PC-9 (cell line): Measurements from ENCODE around the gene PIGX. TPM values are rescaled to one million over a fixed set of nuclear protein-coding genes. Genes with fewer than 3 reads are reported as not detected.

ENCODE experiments used
- BruUV-seq: library from RNA; stranded (reverse); fragments of 400-500 nt; replicated peaks from 2 replicates; lab custom pipeline; 2021; lab: Mats Ljungman, UMichigan
- CTCF ChIA-PET: fragments of 300-600 bp; sonication (Branson Sonifier 250); formaldehyde crosslinking; loops from one replicate; lab custom pipeline; 2022; ENCODE audit warnings: antibody characterized with exemption; lab: Charles Lee
- POLR2A ChIA-PET: fragments of 300-600 bp; sonication (Branson Sonifier 250); formaldehyde crosslinking; loops from one replicate; lab custom pipeline; 2022; ENCODE audit warnings: antibody characterized with exemption; ENCODE audit not compliant: unreplicated experiment; lab: Charles Lee
- DNase-seq, 2 experiments: peaks; one replicate each; pipeline versions ENCODE4 v3.0.0 to v3.0.0-alpha.2; 2015 to 2022; ENCODE audit warnings: mixed read lengths in 1 of 2
- H2AFZ ChIP-seq: fragments of 200-600 bp; sonication (generic); 2 replicates; pipeline ENCODE4 v1.8.1; 2017; ENCODE audit warnings: antibody characterized with exemption
- H3F3A ChIP-seq: fragments of 200-600 bp; sonication (generic); 2 replicates; pipeline ENCODE4 v1.8.1; 2017; ENCODE audit warnings: antibody characterized with exemption, mild to moderate bottlenecking, low read depth; ENCODE audit not compliant: insufficient read depth
- H3K27ac ChIP-seq: fragments of 200-600 bp; sonication (generic); 2 replicates; pipeline ENCODE4 v1.6.1; 2016; ENCODE audit warnings: mixed run types
- H3K27me3 ChIP-seq: fragments of 200-600 bp; sonication (generic); 2 replicates; pipeline ENCODE4 v1.6.1; 2016; ENCODE audit warnings: low read depth, mixed run types; ENCODE audit not compliant: insufficient read depth
- H3K36me3 ChIP-seq: fragments of 200-600 bp; sonication (generic); 2 replicates; pipeline ENCODE4 v1.6.1; 2016; ENCODE audit warnings: low read depth, mixed run types
- H3K4me1 ChIP-seq: fragments of 200-600 bp; sonication (generic); replicated peaks from 2 replicates; pipeline ENCODE4 v1.6.1; 2016; ENCODE audit warnings: mixed run types; ENCODE audit not compliant: insufficient read depth
- H3K4me2 ChIP-seq: fragments of 200-600 bp; sonication (generic); 2 replicates; pipeline ENCODE4 v1.6.1; 2017; ENCODE audit warnings: mixed run types
- H3K4me3 ChIP-seq: fragments of 200-600 bp; sonication (generic); 2 replicates; pipeline ENCODE4 v1.6.1; 2016; ENCODE audit warnings: mixed run types
- H3K79me2 ChIP-seq: fragments of 200-600 bp; sonication (generic); 2 replicates; pipeline ENCODE4 v1.6.1; 2017; ENCODE audit warnings: low read depth, mixed run types
- H3K9me2 ChIP-seq: fragments of 200-600 bp; sonication (generic); 2 replicates; pipeline ENCODE4 v1.8.1; 2017; ENCODE audit warnings: mild to moderate bottlenecking; ENCODE audit not compliant: insufficient read depth
- H3K9me3 ChIP-seq: fragments of 200-600 bp; sonication (generic); 2 replicates; pipeline ENCODE4 v1.8.1; 2016; ENCODE audit warnings: low read depth; ENCODE audit not compliant: insufficient read depth
- H4K20me1 ChIP-seq: fragments of 200-600 bp; sonication (generic); 2 replicates; pipeline ENCODE4 v1.8.1; 2017; ENCODE audit not compliant: insufficient read depth
- CTCF ChIP-seq: fragments of 200-600 bp; sonication (generic); conservative IDR thresholded peaks from 2 replicates; pipeline ENCODE4 v1.6.1; 2017; ENCODE audit warnings: mixed run types, antibody characterized with exemption, mild to moderate bottlenecking, moderate library complexity
- EZH2 ChIP-seq: fragments of 200-600 bp; sonication (generic); IDR thresholded peaks from 2 replicates; pipeline ENCODE4 v1.8.0; 2017; ENCODE audit warnings: antibody characterized with exemption, low read depth
- intact Hi-C: fragments of 100-400 bp; cut with micrococcal nuclease; formaldehyde crosslinking; loops from one replicate; pipeline ENCODE4 v1.10.0; 2022; ENCODE audit not compliant: unreplicated experiment
- total RNA-seq: library from RNA; stranded (reverse); gene quantifications from 2 replicates; pipeline ENCODE4 v1.2.3, GENCODE V29; 2021

The PIGX gene
- total RNA-seq, 1 experiment from 2014 or later, result 47.6 TPM

GRCh38 chr3:196756732-196757131 is 44.6 kb downstream of the PIGX start:
- CTCF ChIA-PET, result no interaction called here
- no peak for TF ChIP-seq EZH2
- TF ChIP-seq CTCF, result no peak
- H4K20me1 ChIP-seq, result no peaks in the 10 kb centered on the region

DNA sequence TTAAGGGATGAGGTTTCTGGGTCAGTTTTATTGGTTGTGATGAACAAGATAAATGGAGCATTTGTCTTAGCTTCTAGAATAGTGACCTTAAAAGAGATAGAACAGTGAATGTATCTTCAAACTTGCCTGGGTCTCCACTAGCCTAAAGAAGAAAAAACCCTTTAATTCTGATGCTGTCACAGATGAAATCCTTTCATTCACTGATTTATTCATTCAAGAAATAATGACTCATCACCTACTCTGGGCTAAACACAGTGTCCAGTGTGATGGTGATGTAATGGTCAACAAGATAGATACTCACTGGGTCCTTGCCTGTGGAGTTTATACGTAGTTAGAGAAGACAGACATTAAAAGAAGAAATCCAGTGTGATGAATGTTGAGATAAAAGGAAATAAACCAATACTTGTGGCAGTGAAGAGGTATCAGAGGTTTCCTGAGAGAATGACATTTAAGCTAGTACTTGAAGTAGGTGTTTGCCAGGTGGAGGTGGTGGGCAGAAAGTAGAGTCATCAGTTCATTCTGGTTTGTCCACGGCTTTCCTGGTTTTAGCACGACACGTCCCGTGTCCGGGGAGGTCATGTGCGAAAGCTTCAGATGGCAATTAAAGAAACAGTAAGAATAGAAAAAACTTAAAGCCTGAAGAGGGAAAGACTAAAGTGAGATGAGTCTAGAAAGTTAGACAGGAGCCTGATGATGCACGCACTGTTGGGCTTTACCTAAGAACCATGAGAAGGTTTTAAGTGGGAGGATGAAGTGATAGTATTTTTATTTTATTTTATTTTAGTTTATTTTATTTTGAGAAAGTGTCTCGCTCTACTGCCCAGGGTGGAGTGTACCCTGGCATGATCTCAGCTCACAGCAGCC is 45.9 kb downstream of the PIGX start:
- no peak for TF ChIP-seq CTCF
- no peak for TF ChIP-seq EZH2
- Histone ChIP-seq H3K27me3 (no peaks in the 10 kb centered on the region), H3K27ac (no peak overlapping the region), H3K9me3 (peaks cover 21% of the 10 kb centered on the region), H3F3A (peaks cover 6% of the 10 kb centered on the region; the same call in 1 of the 2 replicates), H3K79me2 (peaks cover 75% of the 10 kb centered on the region), H4K20me1 (no peaks in the 10 kb centered on the region), H3K4me2 (no peak overlapping the region), H3K9me2 (no peaks in the 10 kb centered on the region), H2AFZ (no peak overlapping the region), H3K4me3 (no peak overlapping the region), H3K36me3 (peaks cover 41% of the 10 kb centered on the region), H3K4me1 (no peaks in the 10 kb centered on the region)
- ChIA-PET CTCF (interaction anchor here (0.6 kb wide), 1 partner anchor 25 kb away, joined by 3 read pairs; no protein-coding TSS in a partner anchor), POLR2A (interaction anchor here (0.6 kb wide), 1 partner anchor 40 kb away, joined by 12 read pairs; no protein-coding TSS in a partner anchor)
- peak in 1 of 2 experiments; percentile 54 for DNase-seq
- BruUV-seq, result no TSS peak
- intact Hi-C loops, result no loop called here

More at GRCh38 chr3:196756732-196757131, 44.6 kb downstream of the PIGX start:
- H3F3A ChIP-seq, result no peaks in the 10 kb centered on the region; the same call in 1 of the 2 replicates
- no peaks in the 10 kb centered on the region for H3K4me1 ChIP-seq
- intact Hi-C loops, result no loop called here
- H3K79me2 ChIP-seq, result peaks cover 81% of the 10 kb centered on the region
- peaks cover 41% of the 10 kb centered on the region for H3K36me3 ChIP-seq
- H3K27me3 ChIP-seq, result no peaks in the 10 kb centered on the region
- H3K4me3 ChIP-seq, result no peak overlapping the region
- DNase-seq, result no peak
- no TSS peak for BruUV-seq
- POLR2A ChIA-PET, result no interaction called here
- H3K27ac ChIP-seq, result no peak overlapping the region
- H3K9me3 ChIP-seq, result peaks cover 21% of the 10 kb centered on the region
- H3K9me2 ChIP-seq, result no peaks in the 10 kb centered on the region
- no peak overlapping the region for H3K4me2 ChIP-seq
- H2AFZ ChIP-seq, result no peak overlapping the region

- POLR2A ChIA-PET, result interaction anchor here (0.6 to 0.7 kb wide), 3 partner anchors 14 to 569 kb away, joined by 3 read pairs; no protein-coding TSS in a partner anchor
- peaks cover 9% of the 10 kb centered on the region; the same call in 1 of the 2 replicates for H3K36me3 ChIP-seq
These were observed 51.0 kb downstream of the PIGX start for GRCh38 chr3:196763179-196763578.

More at GRCh38 chr3:196763179-196763578, 51.0 kb downstream of the PIGX start:
- no peaks in the 10 kb centered on the region for H3K4me1 ChIP-seq
- H3K9me3 ChIP-seq, result no peaks in the 10 kb centered on the region
- TF ChIP-seq EZH2 (no peak), CTCF (no peak)
- H2AFZ ChIP-seq, result no peak overlapping the region
- H3K27ac ChIP-seq, result no peak overlapping the region
- DNase-seq, result no peak
- H4K20me1 ChIP-seq, result no peaks in the 10 kb centered on the region
- peaks cover 10% of the 10 kb centered on the region for H3F3A ChIP-seq
- H3K79me2 ChIP-seq, result peaks cover 56% of the 10 kb centered on the region
- H3K9me2 ChIP-seq, result no peaks in the 10 kb centered on the region
- H3K4me2 ChIP-seq, result no peak overlapping the region
- no peaks in the 10 kb centered on the region for H3K27me3 ChIP-seq
- CTCF ChIA-PET, result interaction anchor here (0.5 to 0.6 kb wide), 2 partner anchors 36 to 51 kb away, joined by 3 read pairs; partner anchors contain the start of genes CEP19 and PIGX
- H3K4me3 ChIP-seq, result no peak overlapping the region
- no TSS peak for BruUV-seq
- intact Hi-C loops, result no loop called here
